Astrocyte (in vitro differentiated cells and primary cell): ENCODE data around the gene SLC19A1. TPM values are rescaled to one million over a fixed set of nuclear protein-coding genes. Genes with fewer than 3 reads are reported as not detected.

Experiments used
- DNase-seq: peaks from one replicate; pipeline ENCODE4 v3.0.0-alpha.2; 2010; ENCODE audit warnings: low read depth
- FAIRE-seq: peaks from 2 replicates; lab custom pipeline; 2011; peaks lifted over from hg19 to GRCh38; lab: Jason Lieb, UNC
- H2AFZ ChIP-seq: 2 replicates; pipeline ENCODE4 v1.6.0; 2012; ENCODE audit warnings: low read depth, low read length, inconsistent platforms
- H3K27ac ChIP-seq: 2 replicates; pipeline ENCODE4 v1.5.1; 2011; ENCODE audit warnings: low read depth, low read length, inconsistent platforms
- H3K27me3 ChIP-seq: 2 replicates; pipeline ENCODE4 v1.6.0; 2011; ENCODE audit warnings: low read length, inconsistent platforms; ENCODE audit not compliant: insufficient read depth
- H3K36me3 ChIP-seq: 2 replicates; pipeline ENCODE4 v1.5.1; 2011; ENCODE audit warnings: low read length, inconsistent platforms; ENCODE audit not compliant: insufficient read depth
- H3K4me1 ChIP-seq: 2 replicates; pipeline ENCODE4 v1.5.1; 2011; ENCODE audit warnings: low read length, inconsistent platforms; ENCODE audit not compliant: insufficient read depth
- H3K4me2 ChIP-seq: 2 replicates; pipeline ENCODE4 v1.6.0; 2012; ENCODE audit warnings: low read length, inconsistent platforms
- H3K4me3 ChIP-seq: 2 replicates; pipeline ENCODE4 v1.5.1; 2011; ENCODE audit warnings: low read depth, mild to moderate bottlenecking, low read length, inconsistent platforms; ENCODE audit not compliant: insufficient read depth
- H3K79me2 ChIP-seq: 2 replicates; pipeline ENCODE4 v1.6.0; 2012; ENCODE audit warnings: mild to moderate bottlenecking, low read length, inconsistent platforms; ENCODE audit not compliant: insufficient read depth
- H3K9ac ChIP-seq: 2 replicates; pipeline ENCODE4 v1.6.0; 2012; ENCODE audit warnings: mild to moderate bottlenecking, low read length, inconsistent platforms
- H3K9me3 ChIP-seq: 2 replicates; pipeline ENCODE4 v1.5.1; 2012; ENCODE audit warnings: low read depth, mild to moderate bottlenecking, low read length, inconsistent platforms; ENCODE audit not compliant: insufficient read depth
- H4K20me1 ChIP-seq: 2 replicates; pipeline ENCODE4 v1.6.0; 2012; ENCODE audit warnings: low read length, inconsistent platforms; ENCODE audit not compliant: insufficient read depth
- H3K27ac Mint-ChIP-seq: one replicate; pipeline ENCODE4 v1.8.0; 2021; ENCODE audit warnings: mild to moderate bottlenecking, mixed read lengths; ENCODE audit not compliant: unreplicated experiment
- H3K27me3 Mint-ChIP-seq: one replicate; pipeline ENCODE4 v1.8.0; 2021; ENCODE audit warnings: low read depth, mixed read lengths; ENCODE audit not compliant: unreplicated experiment
- H3K36me3 Mint-ChIP-seq: one replicate; pipeline ENCODE4 v1.8.0; 2021; ENCODE audit warnings: low read depth, mixed read lengths; ENCODE audit not compliant: unreplicated experiment
- H3K4me1 Mint-ChIP-seq: one replicate; pipeline ENCODE4 v1.8.0; 2021; ENCODE audit warnings: low read depth, mixed read lengths; ENCODE audit not compliant: unreplicated experiment
- H3K4me3 Mint-ChIP-seq: one replicate; pipeline ENCODE4 v1.8.0; 2021; ENCODE audit warnings: mild to moderate bottlenecking, moderate library complexity, mixed read lengths; ENCODE audit not compliant: unreplicated experiment
- H3K9me3 Mint-ChIP-seq: one replicate; pipeline ENCODE4 v1.8.0; 2021; ENCODE audit warnings: mild to moderate bottlenecking, mixed read lengths; ENCODE audit not compliant: unreplicated experiment
- EZH2 ChIP-seq: IDR thresholded peaks from 2 replicates; pipeline ENCODE4 v1.6.1; 2012; ENCODE audit warnings: mild to moderate bottlenecking, low read length, inconsistent platforms; ENCODE audit not compliant: insufficient read depth
- total RNA-seq: library from RNA; stranded (reverse); gene quantifications from 2 replicates; pipeline ENCODE4 v1.2.1, GENCODE V29; 2021
- TF ChIP-seq, protein P1 (sequence below): IDR thresholded peaks from 2 replicates; pipeline ENCODE4 v1.5.1; 2011; ENCODE audit warnings: low read depth, mild to moderate bottlenecking, inconsistent platforms, low read length, moderate library complexity; ENCODE audit not compliant: insufficient read depth

SLC19A1 gene
- total RNA-seq, 1 donor from 2014 or later = 11.7 TPM

DNA sequence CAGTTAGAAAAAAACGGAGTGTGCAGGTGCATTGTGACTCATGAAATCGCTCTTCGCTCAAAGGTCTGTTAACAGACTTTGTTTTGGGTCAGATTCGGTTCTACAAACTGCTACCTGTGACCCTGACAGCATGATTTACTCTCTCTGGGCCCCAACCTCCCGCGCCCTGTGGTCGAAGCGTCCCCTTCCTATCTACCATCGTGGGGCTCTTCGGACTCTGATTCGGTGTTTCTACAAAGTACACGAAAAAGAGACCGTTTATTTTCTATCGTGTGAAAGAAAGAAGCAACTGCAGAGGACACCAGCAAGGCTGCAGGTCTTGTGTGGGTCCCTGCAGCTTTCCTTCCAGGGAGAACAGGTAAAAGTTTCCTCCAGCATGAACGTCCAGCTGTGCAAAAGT is 29.4 kb upstream of the SLC19A1 start:
- Mint-ChIP-seq H3K4me1 (no peaks in the 10 kb centered on the region), H3K27me3 (peaks cover 53% of the 10 kb centered on the region), H3K36me3 (no peaks in the 10 kb centered on the region), H3K9me3 (peaks cover 2% of the 10 kb centered on the region), H3K4me3 (no peak overlapping the region), H3K27ac (no peak overlapping the region)
- Histone ChIP-seq H3K27ac (no peak overlapping the region), H3K9ac (no peak overlapping the region), H3K27me3 (peaks cover 19% of the 10 kb centered on the region), H3K36me3 (no peaks in the 10 kb centered on the region), H2AFZ (no peak overlapping the region), H3K4me1 (no peaks in the 10 kb centered on the region), H3K4me2 (no peak overlapping the region), H4K20me1 (no peaks in the 10 kb centered on the region), H3K79me2 (no peaks in the 10 kb centered on the region), H3K9me3 (no peaks in the 10 kb centered on the region), H3K4me3 (no peak overlapping the region)
- no peak for TF ChIP-seq EZH2
- TF ChIP-seq, protein P1, sequence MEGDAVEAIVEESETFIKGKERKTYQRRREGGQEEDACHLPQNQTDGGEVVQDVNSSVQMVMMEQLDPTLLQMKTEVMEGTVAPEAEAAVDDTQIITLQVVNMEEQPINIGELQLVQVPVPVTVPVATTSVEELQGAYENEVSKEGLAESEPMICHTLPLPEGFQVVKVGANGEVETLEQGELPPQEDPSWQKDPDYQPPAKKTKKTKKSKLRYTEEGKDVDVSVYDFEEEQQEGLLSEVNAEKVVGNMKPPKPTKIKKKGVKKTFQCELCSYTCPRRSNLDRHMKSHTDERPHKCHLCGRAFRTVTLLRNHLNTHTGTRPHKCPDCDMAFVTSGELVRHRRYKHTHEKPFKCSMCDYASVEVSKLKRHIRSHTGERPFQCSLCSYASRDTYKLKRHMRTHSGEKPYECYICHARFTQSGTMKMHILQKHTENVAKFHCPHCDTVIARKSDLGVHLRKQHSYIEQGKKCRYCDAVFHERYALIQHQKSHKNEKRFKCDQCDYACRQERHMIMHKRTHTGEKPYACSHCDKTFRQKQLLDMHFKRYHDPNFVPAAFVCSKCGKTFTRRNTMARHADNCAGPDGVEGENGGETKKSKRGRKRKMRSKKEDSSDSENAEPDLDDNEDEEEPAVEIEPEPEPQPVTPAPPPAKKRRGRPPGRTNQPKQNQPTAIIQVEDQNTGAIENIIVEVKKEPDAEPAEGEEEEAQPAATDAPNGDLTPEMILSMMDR = no peak
- DNase-seq (no peak), FAIRE-seq (no peak)

DNA sequence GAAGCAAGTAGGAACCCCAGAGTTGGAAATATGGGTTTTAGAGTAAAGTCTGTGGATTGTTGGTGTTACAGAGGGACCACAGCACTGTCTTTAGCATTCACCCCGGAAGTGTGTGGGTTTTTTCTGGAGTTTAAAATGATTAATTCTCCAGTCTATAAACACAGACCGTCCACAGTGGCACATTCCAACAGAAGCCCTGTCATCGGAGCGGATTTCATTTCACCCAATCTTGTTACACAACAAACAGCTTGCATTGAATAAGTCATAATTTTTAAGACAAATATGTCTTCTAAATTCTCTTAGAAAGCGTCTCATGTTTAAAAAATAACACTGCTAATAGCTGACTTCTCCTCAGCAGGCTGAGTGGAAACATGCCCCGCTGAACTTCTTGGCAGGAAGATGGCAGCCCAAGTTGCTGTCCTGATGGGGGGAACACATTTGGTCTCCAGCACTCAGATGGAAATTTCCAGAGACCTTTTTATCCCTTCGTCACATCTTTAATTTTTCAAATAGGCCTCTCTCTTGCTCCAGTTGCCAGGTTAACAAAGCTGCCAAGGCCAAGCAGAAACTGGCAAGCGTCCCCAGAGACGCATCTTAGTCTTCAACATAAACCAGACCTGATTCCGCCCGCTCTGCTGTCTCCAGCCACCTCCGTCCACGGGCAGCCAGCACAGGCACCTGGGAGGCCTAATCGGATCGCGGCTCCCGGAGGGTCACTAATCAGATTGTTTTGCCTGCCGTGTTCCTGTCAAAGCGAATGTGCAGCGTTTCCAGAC is 28.8 kb upstream of the SLC19A1 start:
- Histone ChIP-seq H3K4me2 (no peak overlapping the region), H2AFZ (no peak overlapping the region), H3K9me3 (no peaks in the 10 kb centered on the region), H3K4me3 (no peak overlapping the region), H3K9ac (no peak overlapping the region), H3K27ac (no peak overlapping the region), H3K27me3 (peaks cover 19% of the 10 kb centered on the region), H4K20me1 (no peaks in the 10 kb centered on the region), H3K36me3 (no peaks in the 10 kb centered on the region), H3K79me2 (no peaks in the 10 kb centered on the region), H3K4me1 (no peaks in the 10 kb centered on the region)
- Mint-ChIP-seq H3K27ac (peak overlapping the region; percentile 1), H3K27me3 (peaks cover 47% of the 10 kb centered on the region), H3K36me3 (no peaks in the 10 kb centered on the region), H3K9me3 (peaks cover 2% of the 10 kb centered on the region), H3K4me3 (no peak overlapping the region), H3K4me1 (no peaks in the 10 kb centered on the region)
- DNase-seq (peak; percentile 36), FAIRE-seq (no peak)
- TF ChIP-seq, protein P1 = no peak
- TF ChIP-seq EZH2 = no peak

DNA sequence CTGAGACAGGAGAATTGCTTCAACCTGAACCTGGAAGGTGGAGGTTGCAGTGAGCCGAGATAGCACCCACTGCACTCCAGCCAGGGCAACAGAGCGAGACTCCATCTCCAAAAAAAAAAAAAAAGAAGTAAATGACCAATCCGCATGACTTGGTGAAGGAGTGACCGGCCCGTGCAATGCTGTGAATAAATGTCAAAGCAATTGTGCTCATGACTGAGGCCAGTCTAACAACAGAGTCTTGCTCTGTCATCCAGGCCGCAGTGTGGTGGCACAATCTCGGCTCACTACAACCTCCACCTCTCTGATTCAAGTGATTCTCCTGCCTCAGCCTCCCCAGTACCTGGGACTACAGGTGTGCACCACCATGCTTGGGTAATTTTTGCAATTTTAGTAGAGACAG is 27.8 kb upstream of the SLC19A1 start:
- DNase-seq = no peak
- FAIRE-seq = no peak
- Mint-ChIP-seq H3K4me3 (no peak overlapping the region), H3K36me3 (no peaks in the 10 kb centered on the region), H3K9me3 (peaks cover 2% of the 10 kb centered on the region), H3K27ac (no peak overlapping the region), H3K27me3 (peaks cover 49% of the 10 kb centered on the region), H3K4me1 (no peaks in the 10 kb centered on the region)
- Histone ChIP-seq H3K79me2 (no peaks in the 10 kb centered on the region), H3K9me3 (no peaks in the 10 kb centered on the region), H2AFZ (no peak overlapping the region), H4K20me1 (no peaks in the 10 kb centered on the region), H3K27me3 (peaks cover 19% of the 10 kb centered on the region), H3K27ac (no peak overlapping the region), H3K4me1 (no peaks in the 10 kb centered on the region), H3K36me3 (no peaks in the 10 kb centered on the region), H3K9ac (no peak overlapping the region), H3K4me3 (no peak overlapping the region), H3K4me2 (no peak overlapping the region)
- no peak for TF ChIP-seq EZH2
- TF ChIP-seq, protein P1 = no peak
